HCT116 (cell line): Measurements from ENCODE around the gene PRKCQ.

Experiments
- ATF3 ChIP-seq: IDR thresholded peaks from 2 replicates; pipeline ENCODE4 v1.6.1; 2012
- CEBPB ChIP-seq: IDR thresholded peaks from 2 replicates; pipeline ENCODE4 v1.6.1; 2012; ENCODE audit warnings: low read depth
- EZH2 ChIP-seq: fragments of 200-600 bp; sonication (generic); IDR thresholded peaks from 2 replicates; pipeline ENCODE4 v1.6.1; 2017; ENCODE audit warnings: antibody characterized with exemption, mixed run types
- EZH2phosphoT487 ChIP-seq: fragments of 200-600 bp; IDR thresholded peaks from 2 replicates; pipeline ENCODE4 v1.6.1; 2018; ENCODE audit warnings: antibody characterized with exemption, borderline replicate concordance
- POLR2A ChIP-seq: IDR thresholded peaks from 2 replicates; pipeline ENCODE4 v1.7.0; 2011; ENCODE audit warnings: borderline replicate concordance; ENCODE audit not compliant: insufficient read depth, insufficient read length; ENCODE audit errors: extremely low read depth
- POLR2AphosphoS5 ChIP-seq: IDR thresholded peaks from 2 replicates; pipeline ENCODE4 v1.6.1; 2011; ENCODE audit warnings: mild to moderate bottlenecking, low read depth, low read length, moderate library complexity
- RAD21 ChIP-seq: IDR thresholded peaks from 2 replicates; pipeline ENCODE4 v1.6.1; 2012; ENCODE audit warnings: low read depth, mild to moderate bottlenecking
- SIN3A ChIP-seq: IDR thresholded peaks from 2 replicates; pipeline ENCODE4 v1.6.1; 2012; ENCODE audit warnings: low read depth
- SRF ChIP-seq: IDR thresholded peaks from 2 replicates; pipeline ENCODE4 v1.6.1; 2012; ENCODE audit warnings: low read depth
- TCF7L2 ChIP-seq: IDR thresholded peaks from 2 replicates; pipeline ENCODE4 v1.7.0; 2011; ENCODE audit warnings: borderline replicate concordance, inconsistent platforms; ENCODE audit not compliant: insufficient read depth, insufficient read length; ENCODE audit errors: extremely low read depth
- YY1 ChIP-seq: IDR thresholded peaks from 2 replicates; pipeline ENCODE4 v1.6.1; 2011; ENCODE audit warnings: low read length, low read depth, moderate library complexity, mild to moderate bottlenecking; ENCODE audit not compliant: insufficient replicate concordance; ENCODE audit errors: extremely low read depth
- ZNF274 ChIP-seq: fragments of 200-500 bp; sonication (Bioruptor generic); IDR thresholded peaks from 2 replicates; pipeline ENCODE4 v1.6.1; 2014; ENCODE audit warnings: mild to moderate bottlenecking, low read depth, low read length, inconsistent platforms
- TF ChIP-seq, protein P1 (sequence below), 3 experiments: fragments of 200-600 bp in 1 of 3; sonication (generic) in 1 of 3; IDR thresholded peaks in 2 of 3; conservative IDR thresholded peaks in 1 of 3; 2 replicates each; pipeline ENCODE4 v1.5.1; 2012 to 2017; ENCODE audit warnings: low read depth in 2 of 3, low read length in 2 of 3, antibody characterized with exemption in 1 of 3, borderline replicate concordance in 1 of 3, control low read depth in 1 of 3, mild to moderate bottlenecking in 1 of 3, mixed read lengths in 1 of 3, mixed run types in 1 of 3, moderate library complexity in 1 of 3; ENCODE audit not compliant: insufficient read depth in 1 of 3
- TF ChIP-seq, protein P2 (sequence below): IDR thresholded peaks from 2 replicates; pipeline ENCODE4 v1.6.1; 2012; ENCODE audit warnings: low read depth

GRCh38 chr10:6498771-6499170 is 81.3 kb downstream of the PRKCQ start:
- no peak for TF ChIP-seq POLR2A
- TF ChIP-seq, protein P1, sequence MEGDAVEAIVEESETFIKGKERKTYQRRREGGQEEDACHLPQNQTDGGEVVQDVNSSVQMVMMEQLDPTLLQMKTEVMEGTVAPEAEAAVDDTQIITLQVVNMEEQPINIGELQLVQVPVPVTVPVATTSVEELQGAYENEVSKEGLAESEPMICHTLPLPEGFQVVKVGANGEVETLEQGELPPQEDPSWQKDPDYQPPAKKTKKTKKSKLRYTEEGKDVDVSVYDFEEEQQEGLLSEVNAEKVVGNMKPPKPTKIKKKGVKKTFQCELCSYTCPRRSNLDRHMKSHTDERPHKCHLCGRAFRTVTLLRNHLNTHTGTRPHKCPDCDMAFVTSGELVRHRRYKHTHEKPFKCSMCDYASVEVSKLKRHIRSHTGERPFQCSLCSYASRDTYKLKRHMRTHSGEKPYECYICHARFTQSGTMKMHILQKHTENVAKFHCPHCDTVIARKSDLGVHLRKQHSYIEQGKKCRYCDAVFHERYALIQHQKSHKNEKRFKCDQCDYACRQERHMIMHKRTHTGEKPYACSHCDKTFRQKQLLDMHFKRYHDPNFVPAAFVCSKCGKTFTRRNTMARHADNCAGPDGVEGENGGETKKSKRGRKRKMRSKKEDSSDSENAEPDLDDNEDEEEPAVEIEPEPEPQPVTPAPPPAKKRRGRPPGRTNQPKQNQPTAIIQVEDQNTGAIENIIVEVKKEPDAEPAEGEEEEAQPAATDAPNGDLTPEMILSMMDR (IDR thresholded peaks at IDR 0.05 in 2 of 3, conservative IDR thresholded peaks at IDR 0.05 in 1 of 3; ENCODE audit: borderline replicate concordance in 1 of 3, insufficient read depth in 1 of 3, low read depth in 2 of 3, low read length in 2 of 3), result no peak
- TF ChIP-seq EZH2phosphoT487, result no peak
- no peak for TF ChIP-seq YY1
- TF ChIP-seq RAD21, result no peak
- TF ChIP-seq ATF3, result no peak
- no peak for TF ChIP-seq TCF7L2
- TF ChIP-seq, protein P2, sequence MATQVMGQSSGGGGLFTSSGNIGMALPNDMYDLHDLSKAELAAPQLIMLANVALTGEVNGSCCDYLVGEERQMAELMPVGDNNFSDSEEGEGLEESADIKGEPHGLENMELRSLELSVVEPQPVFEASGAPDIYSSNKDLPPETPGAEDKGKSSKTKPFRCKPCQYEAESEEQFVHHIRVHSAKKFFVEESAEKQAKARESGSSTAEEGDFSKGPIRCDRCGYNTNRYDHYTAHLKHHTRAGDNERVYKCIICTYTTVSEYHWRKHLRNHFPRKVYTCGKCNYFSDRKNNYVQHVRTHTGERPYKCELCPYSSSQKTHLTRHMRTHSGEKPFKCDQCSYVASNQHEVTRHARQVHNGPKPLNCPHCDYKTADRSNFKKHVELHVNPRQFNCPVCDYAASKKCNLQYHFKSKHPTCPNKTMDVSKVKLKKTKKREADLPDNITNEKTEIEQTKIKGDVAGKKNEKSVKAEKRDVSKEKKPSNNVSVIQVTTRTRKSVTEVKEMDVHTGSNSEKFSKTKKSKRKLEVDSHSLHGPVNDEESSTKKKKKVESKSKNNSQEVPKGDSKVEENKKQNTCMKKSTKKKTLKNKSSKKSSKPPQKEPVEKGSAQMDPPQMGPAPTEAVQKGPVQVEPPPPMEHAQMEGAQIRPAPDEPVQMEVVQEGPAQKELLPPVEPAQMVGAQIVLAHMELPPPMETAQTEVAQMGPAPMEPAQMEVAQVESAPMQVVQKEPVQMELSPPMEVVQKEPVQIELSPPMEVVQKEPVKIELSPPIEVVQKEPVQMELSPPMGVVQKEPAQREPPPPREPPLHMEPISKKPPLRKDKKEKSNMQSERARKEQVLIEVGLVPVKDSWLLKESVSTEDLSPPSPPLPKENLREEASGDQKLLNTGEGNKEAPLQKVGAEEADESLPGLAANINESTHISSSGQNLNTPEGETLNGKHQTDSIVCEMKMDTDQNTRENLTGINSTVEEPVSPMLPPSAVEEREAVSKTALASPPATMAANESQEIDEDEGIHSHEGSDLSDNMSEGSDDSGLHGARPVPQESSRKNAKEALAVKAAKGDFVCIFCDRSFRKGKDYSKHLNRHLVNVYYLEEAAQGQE, result no peak
- no peak for TF ChIP-seq CEBPB
- no peak for TF ChIP-seq SIN3A
- TF ChIP-seq SRF, result no peak
- TF ChIP-seq EZH2, result no peak
- no peak for TF ChIP-seq POLR2AphosphoS5
- no peak for TF ChIP-seq ZNF274
